ENCODE measurements around the gene KCNN3.

The KCNN3 gene

GRCh38 chr1:154661110-154661509, 209.0 kb downstream of the KCNN3 start:
- DNase-seq (ENCODE audit: low spot score) = no peak

GRCh38 chr1:154659823-154660592, 210.1 kb downstream of the KCNN3 start:
- DNase-seq (ENCODE audit: low spot score) = no peak

- no peak for DNase-seq (ENCODE audit: low spot score)
Observed at GRCh38 chr1:154657556-154657955, 212.5 kb downstream of the KCNN3 start.

- no peak for DNase-seq (ENCODE audit: low spot score)
Observed at GRCh38 chr1:154652893-154653292, 217.2 kb downstream of the KCNN3 start.

Data from COLO829 (cell line).